HepG2 (cell line): Measurements from ENCODE around the gene PEMT. TPM values are rescaled to one million over a fixed set of nuclear protein-coding genes. Genes with fewer than 3 reads are reported as not detected.

Source experiments
- GZF1 ChIP-seq: sonication (generic); formaldehyde crosslinking; IDR thresholded peaks from 2 replicates; pipeline ENCODE4 v1.5.1; 2020; ENCODE audit warnings: mild to moderate bottlenecking, missing genetic modification reagents
- PITX1 ChIP-seq: sonication (generic); formaldehyde crosslinking; IDR thresholded peaks from 2 replicates; pipeline ENCODE4 v1.5.1; 2020; ENCODE audit warnings: mild to moderate bottlenecking, missing genetic modification reagents
- SIN3A ChIP-seq: IDR thresholded peaks from 2 replicates; pipeline ENCODE4 v1.6.1; 2011; ENCODE audit warnings: low read depth, mild to moderate bottlenecking, control low read depth, low read length, borderline replicate concordance
- ZBTB7B ChIP-seq: sonication (generic); formaldehyde crosslinking; IDR thresholded peaks from 2 replicates; pipeline ENCODE4 v1.4.0; 2020; ENCODE audit warnings: missing genetic modification reagents
- ZC3H13 ChIP-seq: sonication (generic); formaldehyde crosslinking; IDR thresholded peaks from 2 replicates; pipeline ENCODE4 v1.8.1; 2023; ENCODE audit warnings: mild to moderate bottlenecking, missing genetic modification reagents, moderate library complexity
- ZMYM4 ChIP-seq: sonication (generic); formaldehyde crosslinking; IDR thresholded peaks from 2 replicates; pipeline ENCODE4 v1.8.1; 2023; ENCODE audit warnings: mild to moderate bottlenecking, missing genetic modification reagents
- ZNF382 ChIP-seq: sonication (generic); formaldehyde crosslinking; IDR thresholded peaks from 2 replicates; pipeline ENCODE4 v1.5.0; 2020; ENCODE audit warnings: missing genetic modification reagents, mild to moderate bottlenecking, borderline replicate concordance
- ZNF468 ChIP-seq: sonication (generic); formaldehyde crosslinking; IDR thresholded peaks from 2 replicates; pipeline ENCODE4 v1.8.0; 2022; ENCODE audit warnings: mild to moderate bottlenecking, moderate library complexity, missing genetic modification reagents
- ZNF501 ChIP-seq: sonication (generic); formaldehyde crosslinking; IDR thresholded peaks from 2 replicates; pipeline ENCODE4 v1.5.1; 2020; ENCODE audit warnings: mild to moderate bottlenecking, moderate library complexity, missing genetic modification reagents
- ZNF841 ChIP-seq: sonication (generic); formaldehyde crosslinking; IDR thresholded peaks from 2 replicates; pipeline ENCODE4 v1.8.1; 2023; ENCODE audit warnings: missing genetic modification reagents, borderline replicate concordance
- polyA plus RNA-seq, 8 experiments: library from polyadenylated mRNA; depleted of rRNA in 3 of 8; stranded (reverse) in 7 of 8; unstranded in 1 of 8; fragments of >200 nt; fragmentation: Illumina TruSeq in 4 of 8; extraction: Trizol in 4 of 8; gene quantifications; 2 replicates each; pipeline versions ENCODE4 v1.2.1 to v1.2.3, GENCODE V29; 2011 to 2016; ENCODE audit warnings: low read depth in 4 of 8, missing spikeins in 1 of 8, mixed read lengths in 1 of 8; ENCODE audit not compliant: insufficient read depth in 1 of 8
- total RNA-seq, 5 experiments: library from RNA; depleted of rRNA; stranded (reverse); fragments of >200 nt; fragmentation: Illumina TruSeq; extraction: Trizol; gene quantifications; 2 replicates each; pipeline ENCODE4 v1.2.3, GENCODE V29; 2016; ENCODE audit warnings: low read depth in 1 of 5
- TF ChIP-seq, protein P1 (sequence below): sonication (generic); formaldehyde crosslinking; IDR thresholded peaks from 2 replicates; pipeline ENCODE4 v1.4.0; 2020; ENCODE audit warnings: missing genetic modification reagents
- TF ChIP-seq, protein P2 (sequence below): sonication (generic); formaldehyde crosslinking; IDR thresholded peaks from 2 replicates; pipeline ENCODE4 v1.5.1; 2020; ENCODE audit warnings: missing genetic modification reagents, mild to moderate bottlenecking, borderline replicate concordance
- TF ChIP-seq, protein P3 (sequence below): sonication (generic); formaldehyde crosslinking; conservative IDR thresholded peaks from 2 replicates; pipeline ENCODE4 v1.4.0; 2020; ENCODE audit warnings: missing genetic modification reagents
- TF ChIP-seq, protein P4 (sequence below): sonication (generic); formaldehyde crosslinking; IDR thresholded peaks from 2 replicates; pipeline ENCODE4 v1.5.1; 2020; ENCODE audit warnings: mild to moderate bottlenecking, moderate library complexity, missing genetic modification reagents
- TF ChIP-seq, protein P5 (sequence below): IDR thresholded peaks from 2 replicates; pipeline ENCODE4 v1.6.1; 2012; ENCODE audit warnings: inconsistent platforms
- TF ChIP-seq, protein P6 (sequence below): sonication (generic); formaldehyde crosslinking; IDR thresholded peaks from 2 replicates; pipeline ENCODE4 v1.8.0; 2022; ENCODE audit warnings: low read depth, missing genetic modification reagents

The PEMT gene
- total and polyA plus RNA-seq, 2 of the 13 experiments (the other 11 are each of a cell fraction or from before 2014, with no cell fraction given): 31.7 to 43.6 TPM

DNA sequence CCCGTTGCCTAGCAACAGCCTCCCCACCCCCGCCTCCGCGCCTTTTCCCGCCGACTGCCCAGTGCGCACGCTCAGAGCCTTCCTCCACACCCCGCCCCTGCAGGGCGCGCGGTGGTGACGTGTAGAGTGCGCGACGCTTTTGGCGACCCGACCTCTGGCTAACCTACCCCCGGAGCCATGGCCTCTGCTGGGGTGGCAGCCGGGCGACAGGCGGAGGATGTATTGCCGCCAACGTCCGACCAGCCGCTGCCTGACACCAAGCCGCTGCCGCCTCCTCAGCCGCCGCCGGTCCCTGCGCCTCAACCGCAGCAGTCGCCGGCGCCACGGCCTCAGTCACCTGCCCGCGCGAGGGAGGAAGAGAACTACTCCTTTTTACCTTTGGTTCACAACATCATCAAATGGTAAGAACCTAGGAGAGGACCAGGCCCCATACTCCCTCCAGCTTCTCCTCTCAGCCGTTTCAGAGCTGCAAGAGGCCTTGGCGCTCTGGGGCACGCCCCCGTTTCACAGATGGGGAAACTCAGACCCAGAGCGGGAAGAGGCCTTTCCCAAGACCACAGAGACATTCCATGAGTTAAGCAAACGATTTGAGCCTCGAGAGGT is 114.5 kb downstream of the PEMT start, which contains the start of gene MED9 (continued):
- TF ChIP-seq ZNF382 (CRISPR knock-in tag) (no peak), ZMYM4 (CRISPR knock-in tag) (peak; percentile 85), ZNF468 (CRISPR knock-in tag) (no peak), ZBTB7B (CRISPR knock-in tag) (0 out of 2 replicates have a peak, but pooled peaks have one; percentile 37), ZNF841 (CRISPR knock-in tag) (no peak), ZNF501 (CRISPR knock-in tag) (peak; percentile 78), SIN3A (no peak), GZF1 (CRISPR knock-in tag) (no peak), ZC3H13 (CRISPR knock-in tag) (0 out of 2 replicates have a peak, but pooled peaks have one; percentile 39), PITX1 (peak; percentile 73)
- TF ChIP-seq, protein P1, sequence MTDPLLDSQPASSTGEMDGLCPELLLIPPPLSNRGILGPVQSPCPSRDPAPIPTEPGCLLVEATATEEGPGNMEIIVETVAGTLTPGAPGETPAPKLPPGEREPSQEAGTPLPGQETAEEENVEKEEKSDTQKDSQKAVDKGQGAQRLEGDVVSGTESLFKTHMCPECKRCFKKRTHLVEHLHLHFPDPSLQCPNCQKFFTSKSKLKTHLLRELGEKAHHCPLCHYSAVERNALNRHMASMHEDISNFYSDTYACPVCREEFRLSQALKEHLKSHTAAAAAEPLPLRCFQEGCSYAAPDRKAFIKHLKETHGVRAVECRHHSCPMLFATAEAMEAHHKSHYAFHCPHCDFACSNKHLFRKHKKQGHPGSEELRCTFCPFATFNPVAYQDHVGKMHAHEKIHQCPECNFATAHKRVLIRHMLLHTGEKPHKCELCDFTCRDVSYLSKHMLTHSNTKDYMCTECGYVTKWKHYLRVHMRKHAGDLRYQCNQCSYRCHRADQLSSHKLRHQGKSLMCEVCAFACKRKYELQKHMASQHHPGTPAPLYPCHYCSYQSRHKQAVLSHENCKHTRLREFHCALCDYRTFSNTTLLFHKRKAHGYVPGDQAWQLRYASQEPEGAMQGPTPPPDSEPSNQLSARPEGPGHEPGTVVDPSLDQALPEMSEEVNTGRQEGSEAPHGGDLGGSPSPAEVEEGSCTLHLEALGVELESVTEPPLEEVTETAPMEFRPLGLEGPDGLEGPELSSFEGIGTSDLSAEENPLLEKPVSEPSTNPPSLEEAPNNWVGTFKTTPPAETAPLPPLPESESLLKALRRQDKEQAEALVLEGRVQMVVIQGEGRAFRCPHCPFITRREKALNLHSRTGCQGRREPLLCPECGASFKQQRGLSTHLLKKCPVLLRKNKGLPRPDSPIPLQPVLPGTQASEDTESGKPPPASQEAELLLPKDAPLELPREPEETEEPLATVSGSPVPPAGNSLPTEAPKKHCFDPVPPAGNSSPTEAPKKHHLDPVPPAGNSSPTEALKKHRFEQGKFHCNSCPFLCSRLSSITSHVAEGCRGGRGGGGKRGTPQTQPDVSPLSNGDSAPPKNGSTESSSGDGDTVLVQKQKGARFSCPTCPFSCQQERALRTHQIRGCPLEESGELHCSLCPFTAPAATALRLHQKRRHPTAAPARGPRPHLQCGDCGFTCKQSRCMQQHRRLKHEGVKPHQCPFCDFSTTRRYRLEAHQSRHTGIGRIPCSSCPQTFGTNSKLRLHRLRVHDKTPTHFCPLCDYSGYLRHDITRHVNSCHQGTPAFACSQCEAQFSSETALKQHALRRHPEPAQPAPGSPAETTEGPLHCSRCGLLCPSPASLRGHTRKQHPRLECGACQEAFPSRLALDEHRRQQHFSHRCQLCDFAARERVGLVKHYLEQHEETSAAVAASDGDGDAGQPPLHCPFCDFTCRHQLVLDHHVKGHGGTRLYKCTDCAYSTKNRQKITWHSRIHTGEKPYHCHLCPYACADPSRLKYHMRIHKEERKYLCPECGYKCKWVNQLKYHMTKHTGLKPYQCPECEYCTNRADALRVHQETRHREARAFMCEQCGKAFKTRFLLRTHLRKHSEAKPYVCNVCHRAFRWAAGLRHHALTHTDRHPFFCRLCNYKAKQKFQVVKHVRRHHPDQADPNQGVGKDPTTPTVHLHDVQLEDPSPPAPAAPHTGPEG: 0 out of 2 replicates have a peak, but pooled peaks have one; percentile 41
- TF ChIP-seq, protein P2, sequence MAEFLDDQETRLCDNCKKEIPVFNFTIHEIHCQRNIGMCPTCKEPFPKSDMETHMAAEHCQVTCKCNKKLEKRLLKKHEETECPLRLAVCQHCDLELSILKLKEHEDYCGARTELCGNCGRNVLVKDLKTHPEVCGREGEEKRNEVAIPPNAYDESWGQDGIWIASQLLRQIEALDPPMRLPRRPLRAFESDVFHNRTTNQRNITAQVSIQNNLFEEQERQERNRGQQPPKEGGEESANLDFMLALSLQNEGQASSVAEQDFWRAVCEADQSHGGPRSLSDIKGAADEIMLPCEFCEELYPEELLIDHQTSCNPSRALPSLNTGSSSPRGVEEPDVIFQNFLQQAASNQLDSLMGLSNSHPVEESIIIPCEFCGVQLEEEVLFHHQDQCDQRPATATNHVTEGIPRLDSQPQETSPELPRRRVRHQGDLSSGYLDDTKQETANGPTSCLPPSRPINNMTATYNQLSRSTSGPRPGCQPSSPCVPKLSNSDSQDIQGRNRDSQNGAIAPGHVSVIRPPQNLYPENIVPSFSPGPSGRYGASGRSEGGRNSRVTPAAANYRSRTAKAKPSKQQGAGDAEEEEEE (CRISPR knock-in tag): no peak
- TF ChIP-seq, protein P3, sequence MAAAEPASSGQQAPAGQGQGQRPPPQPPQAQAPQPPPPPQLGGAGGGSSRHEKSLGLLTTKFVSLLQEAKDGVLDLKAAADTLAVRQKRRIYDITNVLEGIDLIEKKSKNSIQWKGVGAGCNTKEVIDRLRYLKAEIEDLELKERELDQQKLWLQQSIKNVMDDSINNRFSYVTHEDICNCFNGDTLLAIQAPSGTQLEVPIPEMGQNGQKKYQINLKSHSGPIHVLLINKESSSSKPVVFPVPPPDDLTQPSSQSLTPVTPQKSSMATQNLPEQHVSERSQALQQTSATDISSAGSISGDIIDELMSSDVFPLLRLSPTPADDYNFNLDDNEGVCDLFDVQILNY: peak; percentile 85
- TF ChIP-seq, protein P4, sequence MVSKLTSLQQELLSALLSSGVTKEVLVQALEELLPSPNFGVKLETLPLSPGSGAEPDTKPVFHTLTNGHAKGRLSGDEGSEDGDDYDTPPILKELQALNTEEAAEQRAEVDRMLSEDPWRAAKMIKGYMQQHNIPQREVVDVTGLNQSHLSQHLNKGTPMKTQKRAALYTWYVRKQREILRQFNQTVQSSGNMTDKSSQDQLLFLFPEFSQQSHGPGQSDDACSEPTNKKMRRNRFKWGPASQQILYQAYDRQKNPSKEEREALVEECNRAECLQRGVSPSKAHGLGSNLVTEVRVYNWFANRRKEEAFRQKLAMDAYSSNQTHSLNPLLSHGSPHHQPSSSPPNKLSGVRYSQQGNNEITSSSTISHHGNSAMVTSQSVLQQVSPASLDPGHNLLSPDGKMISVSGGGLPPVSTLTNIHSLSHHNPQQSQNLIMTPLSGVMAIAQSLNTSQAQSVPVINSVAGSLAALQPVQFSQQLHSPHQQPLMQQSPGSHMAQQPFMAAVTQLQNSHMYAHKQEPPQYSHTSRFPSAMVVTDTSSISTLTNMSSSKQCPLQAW (CRISPR knock-in tag): peak; percentile 64; the same call in 1 of the 2 replicates
- TF ChIP-seq, protein P5, sequence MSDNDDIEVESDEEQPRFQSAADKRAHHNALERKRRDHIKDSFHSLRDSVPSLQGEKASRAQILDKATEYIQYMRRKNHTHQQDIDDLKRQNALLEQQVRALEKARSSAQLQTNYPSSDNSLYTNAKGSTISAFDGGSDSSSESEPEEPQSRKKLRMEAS: peak; percentile 65
- TF ChIP-seq, protein P6, sequence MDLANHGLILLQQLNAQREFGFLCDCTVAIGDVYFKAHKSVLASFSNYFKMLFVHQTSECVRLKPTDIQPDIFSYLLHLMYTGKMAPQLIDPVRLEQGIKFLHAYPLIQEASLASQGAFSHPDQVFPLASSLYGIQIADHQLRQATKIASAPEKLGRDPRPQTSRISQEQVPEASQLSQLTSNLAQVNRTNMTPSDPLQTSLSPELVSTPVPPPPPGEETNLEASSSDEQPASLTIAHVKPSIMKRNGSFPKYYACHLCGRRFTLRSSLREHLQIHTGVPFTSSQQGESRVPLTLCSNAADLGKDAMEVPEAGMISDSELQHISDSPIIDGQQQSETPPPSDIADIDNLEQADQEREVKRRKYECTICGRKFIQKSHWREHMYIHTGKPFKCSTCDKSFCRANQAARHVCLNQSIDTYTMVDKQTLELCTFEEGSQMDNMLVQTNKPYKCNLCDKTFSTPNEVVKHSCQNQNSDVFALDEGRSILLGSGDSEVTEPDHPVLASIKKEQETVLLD (CRISPR knock-in tag): 0 out of 2 replicates have a peak, but pooled peaks have one; percentile 27
